VCaP (cell line): Measurements from ENCODE around the gene MIER1.

Experiments used
- H3K27ac ChIP-seq: fragments of 450-650 bp; 2 replicates; pipeline ENCODE4 v1.5.1; 2017
- CTCF ChIP-seq: fragments of 450-650 bp; conservative IDR thresholded peaks from 2 replicates; pipeline ENCODE4 v1.5.1; 2017; ENCODE audit warnings: mild to moderate bottlenecking, moderate library complexity

Gene MIER1

DNA sequence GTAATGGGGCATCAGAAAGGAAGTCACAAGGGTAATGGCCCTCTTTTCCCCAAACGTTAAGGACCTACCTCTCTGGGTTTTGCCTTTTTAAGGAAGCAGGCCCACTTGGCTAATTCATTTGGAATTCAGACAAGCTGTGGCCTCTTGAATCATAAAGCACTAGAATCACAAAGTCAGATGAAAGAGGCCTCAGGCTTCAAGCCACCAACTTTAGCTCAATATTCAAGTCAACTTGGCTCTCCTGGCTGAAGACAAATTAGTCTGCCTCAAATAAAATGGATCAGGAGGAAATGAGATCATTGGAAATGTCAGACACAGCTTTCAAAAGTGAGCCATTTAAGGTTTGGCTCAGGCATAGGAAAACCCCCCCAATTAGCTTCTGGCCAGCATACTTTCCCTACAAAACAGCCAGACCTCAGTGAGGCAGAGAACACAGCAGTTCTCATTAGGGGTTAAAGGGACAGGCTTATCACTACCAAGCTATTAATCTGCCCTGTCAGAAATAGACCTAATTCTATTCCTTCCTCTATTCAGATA is 94.9 kb downstream of the MIER1 start:
- no peak overlapping the region for H3K27ac ChIP-seq
- no peak for TF ChIP-seq CTCF

GRCh38 chr1:67020304-67020703 is 95.5 kb downstream of the MIER1 start:
- no peak for TF ChIP-seq CTCF
- H3K27ac ChIP-seq = peak overlapping the region; percentile 16; the same call in 1 of the 2 replicates

- TF ChIP-seq CTCF = no peak
- peak overlapping the region; percentile 16; the same call in 1 of the 2 replicates for H3K27ac ChIP-seq
Measured at GRCh38 chr1:67020765-67021164, 96.0 kb downstream of the MIER1 start.

DNA sequence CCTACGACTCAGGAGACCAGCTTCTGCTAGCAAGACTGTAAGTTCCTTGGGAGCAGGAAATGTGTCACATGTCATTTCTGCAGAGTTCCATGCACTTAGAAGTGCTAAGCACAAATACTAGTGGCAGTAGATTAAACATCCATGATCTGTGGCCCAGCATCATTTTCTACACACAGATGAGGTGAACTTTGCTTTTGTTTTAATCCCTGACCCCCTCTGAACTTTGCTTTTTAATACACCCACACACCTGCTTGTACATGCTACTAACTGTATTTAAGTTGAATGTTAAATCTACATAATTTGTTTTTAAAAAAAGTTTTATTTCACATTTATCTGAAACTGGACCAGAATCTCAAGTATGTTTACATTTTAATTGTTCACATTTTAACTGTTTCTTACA is 104.7 kb downstream of the MIER1 start:
- H3K27ac ChIP-seq = no peak overlapping the region
- TF ChIP-seq CTCF = no peak

DNA sequence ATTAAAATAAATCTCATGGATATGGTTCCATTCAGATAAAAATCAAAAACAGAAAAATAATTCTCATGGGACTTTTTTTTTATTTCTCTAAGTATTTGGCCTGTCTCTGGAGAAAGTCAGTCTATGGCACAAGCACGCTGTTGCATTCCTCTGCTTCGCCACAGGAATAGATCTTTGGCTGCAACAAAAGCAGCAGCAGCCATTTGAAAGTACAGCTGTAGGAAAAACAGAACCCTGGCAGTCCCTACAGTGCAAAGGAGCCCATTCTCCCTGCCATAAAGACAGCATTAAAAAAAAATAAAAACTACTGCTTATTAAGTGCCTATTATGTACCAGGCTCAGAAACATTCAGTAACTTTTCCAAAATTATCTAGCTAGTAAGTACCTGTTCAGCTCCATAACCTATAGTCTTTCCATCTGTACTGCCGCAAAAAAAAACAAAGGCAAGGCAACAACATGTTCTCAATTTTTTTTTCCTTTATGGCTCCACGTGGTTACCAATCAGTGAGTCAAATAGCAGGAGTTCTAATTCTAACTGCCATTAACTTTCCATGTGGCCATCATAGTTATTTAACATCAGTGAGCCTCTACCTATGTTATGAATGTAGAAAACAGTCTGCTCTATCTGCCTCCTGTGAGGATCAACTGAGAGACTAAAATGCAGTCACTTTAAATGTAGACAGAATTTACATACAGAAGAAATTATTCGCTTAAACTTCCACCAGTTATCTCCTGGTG is 106.5 kb downstream of the MIER1 start:
- TF ChIP-seq CTCF = no peak
- H3K27ac ChIP-seq = no peak overlapping the region

- H3K27ac ChIP-seq = no peak overlapping the region
- TF ChIP-seq CTCF = no peak
Measured at GRCh38 chr1:67031859-67032247, 107.1 kb downstream of the MIER1 start.
